HL-60 (cell line): ENCODE results near the gene KIF5A.

Source experiments
- DNase-seq, 2 experiments: peaks; one replicate each; pipeline ENCODE4 v3.0.0-alpha.2; 2010 to 2020; ENCODE audit warnings: low read depth in 1 of 2, low spot score in 1 of 2
- H3K27ac ChIP-seq: fragments of 250-450 bp; sonication (Bioruptor Pico); replicated peaks from 2 replicates; pipeline ENCODE4 v1.5.1; 2020; ENCODE audit warnings: mild to moderate bottlenecking, moderate library complexity
- H3K27me3 ChIP-seq: fragments of 250-450 bp; sonication (Bioruptor Pico); 2 replicates; pipeline ENCODE4 v1.5.1; 2021; ENCODE audit warnings: mild to moderate bottlenecking, moderate library complexity; ENCODE audit not compliant: insufficient read depth, poor library complexity, severe bottlenecking
- H3K4me3 ChIP-seq: replicated peaks from 2 replicates; pipeline ENCODE4 v1.5.1; 2011; ENCODE audit warnings: mild to moderate bottlenecking, control low read depth, low read length; ENCODE audit not compliant: insufficient read depth
- GABPA ChIP-seq: IDR thresholded peaks from 2 replicates; pipeline ENCODE4 v1.6.1; 2012; ENCODE audit warnings: low read depth
- POLR2AphosphoS5 ChIP-seq: IDR thresholded peaks from 2 replicates; pipeline ENCODE4 v1.6.1; 2012; ENCODE audit warnings: low read depth
- REST ChIP-seq: IDR thresholded peaks from 2 replicates; pipeline ENCODE4 v1.6.1; 2012; ENCODE audit warnings: low read depth; ENCODE audit not compliant: insufficient replicate concordance
- SPI1 ChIP-seq: IDR thresholded peaks from 2 replicates; pipeline ENCODE4 v1.6.1; 2012; ENCODE audit warnings: low read depth, mild to moderate bottlenecking, borderline replicate concordance
- TF ChIP-seq, protein P1 (sequence below): IDR thresholded peaks from one replicate; pipeline ENCODE4 v1.5.1; 2011; ENCODE audit warnings: low read length, control low read depth, inconsistent platforms; ENCODE audit not compliant: insufficient read depth

Gene KIF5A

GRCh38 chr12:57546438-57547287, 3.2 kb upstream of the KIF5A start, which contains the start of gene DCTN2:
DCTN2 (minus strand) TSS chr12:57547192; CDS start chr12:57547063, 129 bp downstream.
- Histone ChIP-seq H3K4me3 (peak within 1 kb of the TSS; percentile 82), H3K27ac (peak within 1 kb of the TSS; percentile 79), H3K27me3 (peaks cover 11% of the 10 kb centered on the region)
- TF ChIP-seq, protein P1, sequence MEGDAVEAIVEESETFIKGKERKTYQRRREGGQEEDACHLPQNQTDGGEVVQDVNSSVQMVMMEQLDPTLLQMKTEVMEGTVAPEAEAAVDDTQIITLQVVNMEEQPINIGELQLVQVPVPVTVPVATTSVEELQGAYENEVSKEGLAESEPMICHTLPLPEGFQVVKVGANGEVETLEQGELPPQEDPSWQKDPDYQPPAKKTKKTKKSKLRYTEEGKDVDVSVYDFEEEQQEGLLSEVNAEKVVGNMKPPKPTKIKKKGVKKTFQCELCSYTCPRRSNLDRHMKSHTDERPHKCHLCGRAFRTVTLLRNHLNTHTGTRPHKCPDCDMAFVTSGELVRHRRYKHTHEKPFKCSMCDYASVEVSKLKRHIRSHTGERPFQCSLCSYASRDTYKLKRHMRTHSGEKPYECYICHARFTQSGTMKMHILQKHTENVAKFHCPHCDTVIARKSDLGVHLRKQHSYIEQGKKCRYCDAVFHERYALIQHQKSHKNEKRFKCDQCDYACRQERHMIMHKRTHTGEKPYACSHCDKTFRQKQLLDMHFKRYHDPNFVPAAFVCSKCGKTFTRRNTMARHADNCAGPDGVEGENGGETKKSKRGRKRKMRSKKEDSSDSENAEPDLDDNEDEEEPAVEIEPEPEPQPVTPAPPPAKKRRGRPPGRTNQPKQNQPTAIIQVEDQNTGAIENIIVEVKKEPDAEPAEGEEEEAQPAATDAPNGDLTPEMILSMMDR: no peak
- TF ChIP-seq POLR2AphosphoS5: peak; percentile 42; the same call in 1 of the 2 replicates
- DNase-seq: peak; percentile 92 to 99

- no peak for DNase-seq
- peak overlapping the region; percentile 82 for H3K4me3 ChIP-seq
- peaks cover 11% of the 10 kb centered on the region for H3K27me3 ChIP-seq
- peak overlapping the region; percentile 34; the same call in 1 of the 2 replicates for H3K27ac ChIP-seq
- TF ChIP-seq GABPA (no peak), SPI1 (no peak), REST (no peak), POLR2AphosphoS5 (no peak)
- TF ChIP-seq, protein P1: no peak
These were observed 2.4 kb upstream of the KIF5A start for GRCh38 chr12:57547288-57548012.

GRCh38 chr12:57548013-57548315, 1.9 kb upstream of the KIF5A start:
- Histone ChIP-seq H3K27ac (no peak overlapping the region), H3K27me3 (peaks cover 11% of the 10 kb centered on the region)
- TF ChIP-seq POLR2AphosphoS5 (no peak), SPI1 (no peak), REST (no peak), GABPA (no peak)
- TF ChIP-seq, protein P1: no peak

More at GRCh38 chr12:57548013-57548315, 1.9 kb upstream of the KIF5A start:
- H3K4me3 ChIP-seq: no peak overlapping the region
- DNase-seq: no peak
